ENCODE measurements around the gene TRAF3IP1. TPM values are rescaled to one million over a fixed set of nuclear protein-coding genes. Genes with fewer than 3 reads are reported as not detected.
A peak's percentile ranks its signal among the peaks of the same experiment; 100 is the strongest.
"Not testable (repeated sequence)": the region's sequence is repeated elsewhere in the genome, so short reads cannot be mapped to it uniquely, and the experiment has no call there.

The TRAF3IP1 gene
- total RNA-seq, 4 donors from 2014 or later, result 1.1 to 14.1 (median 10.4) TPM

DNA sequence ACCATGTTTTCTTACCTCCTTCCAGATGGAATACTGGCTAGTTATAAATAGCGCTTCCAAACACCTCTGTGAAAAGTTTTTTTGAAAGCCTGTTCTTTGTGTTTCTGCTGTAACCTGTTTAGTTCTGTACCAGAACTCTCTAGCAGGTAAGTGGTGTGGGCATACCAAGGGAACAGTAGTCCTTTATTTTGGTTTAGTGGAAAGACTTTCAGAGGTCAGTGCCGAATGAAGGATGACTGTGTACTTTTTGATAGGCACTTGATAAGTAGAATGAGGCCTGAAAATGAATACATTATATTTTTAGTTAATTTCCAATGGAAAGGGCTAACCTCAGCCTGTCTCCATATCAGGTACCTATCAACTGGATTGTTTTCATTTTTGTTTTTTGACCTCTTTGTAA lies 78.8 kb downstream of the TRAF3IP1 start:
- 92 to 93% methylated on average over 2 of the region's 2 CpGs for WGBS, 2 donors (ENCODE audit: low coverage in 1 of 2)
- TF ChIP-seq POLR2AphosphoS5 (IDR thresholded peaks at IDR 0.05) (no peak), POLR2A (IDR thresholded peaks at IDR 0.05) (no peak), EP300 (IDR thresholded peaks at IDR 0.05; ENCODE audit: low read depth) (no peak)
- TF ChIP-seq, protein P1, sequence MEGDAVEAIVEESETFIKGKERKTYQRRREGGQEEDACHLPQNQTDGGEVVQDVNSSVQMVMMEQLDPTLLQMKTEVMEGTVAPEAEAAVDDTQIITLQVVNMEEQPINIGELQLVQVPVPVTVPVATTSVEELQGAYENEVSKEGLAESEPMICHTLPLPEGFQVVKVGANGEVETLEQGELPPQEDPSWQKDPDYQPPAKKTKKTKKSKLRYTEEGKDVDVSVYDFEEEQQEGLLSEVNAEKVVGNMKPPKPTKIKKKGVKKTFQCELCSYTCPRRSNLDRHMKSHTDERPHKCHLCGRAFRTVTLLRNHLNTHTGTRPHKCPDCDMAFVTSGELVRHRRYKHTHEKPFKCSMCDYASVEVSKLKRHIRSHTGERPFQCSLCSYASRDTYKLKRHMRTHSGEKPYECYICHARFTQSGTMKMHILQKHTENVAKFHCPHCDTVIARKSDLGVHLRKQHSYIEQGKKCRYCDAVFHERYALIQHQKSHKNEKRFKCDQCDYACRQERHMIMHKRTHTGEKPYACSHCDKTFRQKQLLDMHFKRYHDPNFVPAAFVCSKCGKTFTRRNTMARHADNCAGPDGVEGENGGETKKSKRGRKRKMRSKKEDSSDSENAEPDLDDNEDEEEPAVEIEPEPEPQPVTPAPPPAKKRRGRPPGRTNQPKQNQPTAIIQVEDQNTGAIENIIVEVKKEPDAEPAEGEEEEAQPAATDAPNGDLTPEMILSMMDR (IDR thresholded peaks at IDR 0.05), result no peak

DNA sequence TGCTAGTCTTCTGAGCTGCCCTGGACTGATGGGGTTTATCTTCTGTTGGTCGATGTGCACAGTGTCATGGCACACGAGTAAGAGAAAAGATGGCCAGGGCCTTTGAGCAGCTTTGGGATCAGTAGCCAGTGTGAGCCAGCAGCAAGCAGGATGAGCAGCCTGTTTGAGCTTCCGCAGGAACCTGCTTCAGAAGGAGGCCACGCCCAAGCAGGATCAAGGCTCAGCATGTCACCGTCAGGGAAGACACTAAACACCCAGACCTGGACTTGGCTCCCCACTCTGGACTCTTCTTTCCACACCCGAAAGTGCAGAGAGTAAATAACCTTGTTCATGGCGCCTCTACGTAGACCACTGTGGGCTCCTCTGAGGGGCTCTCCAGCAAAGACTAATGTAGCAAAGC lies 81.2 kb downstream of the TRAF3IP1 start:
- peak; percentile 65 for DNase-seq
- no peaks in the 10 kb centered on the region for H3K9me3 ChIP-seq
- intact Hi-C loops (cut with DNase I; ENCODE audit: low total_unique reads), result no loop called here
- TF ChIP-seq POLR2A (IDR thresholded peaks at IDR 0.05) (no peak), POLR2AphosphoS5 (IDR thresholded peaks at IDR 0.05) (no peak), EP300 (IDR thresholded peaks at IDR 0.05; ENCODE audit: low read depth) (no peak)
- TF ChIP-seq, protein P1 (IDR thresholded peaks at IDR 0.05), result no peak
- no peak overlapping the region for H3K4me3 ChIP-seq
- H3K27ac ChIP-seq, result peak overlapping the region in 2 of 4 donors; percentile 43 to 53
- 69% methylated on average over 8 of the region's 8 CpGs; no CpG with 5 or more reads in 1 of the 2 donors for WGBS, 2 donors (ENCODE audit: low coverage in 1 of 2)
- peaks cover 0 to 4% (median 0%) of the 10 kb centered on the region in 4 donors for H3K36me3 ChIP-seq
- in situ Hi-C loops (cut with MboI; ENCODE audit: low pct_ligation_motif_present in 1 of 4, low pct_unique_long_range_greater_than_20kb in 1 of 4, low sequenced_read_pairs in 3 of 4), result no loop called here
- H3K27me3 ChIP-seq, result no peaks in the 10 kb centered on the region
- H3K4me1 ChIP-seq, result peaks cover 0 to 15% (median 10%) of the 10 kb centered on the region in 4 donors

More for the DNA sequence above, 78.8 kb downstream of the TRAF3IP1 start:
- in situ Hi-C loops (cut with MboI; ENCODE audit: low pct_ligation_motif_present in 1 of 4, low pct_unique_long_range_greater_than_20kb in 1 of 4, low sequenced_read_pairs in 3 of 4) (no loop called here), intact Hi-C loops (cut with DNase I; ENCODE audit: low total_unique reads) (no loop called here)
- H3K9me3 ChIP-seq, result no peaks in the 10 kb centered on the region
- H3K4me1 ChIP-seq, result peaks cover 0 to 11% (median 6%) of the 10 kb centered on the region in 4 donors
- H3K4me3 ChIP-seq, result no peak overlapping the region
- H3K27ac ChIP-seq, result no peak overlapping the region
- peaks cover 0 to 4% (median 0%) of the 10 kb centered on the region in 4 donors for H3K36me3 ChIP-seq
- no peak for DNase-seq
- H3K27me3 ChIP-seq, result no peaks in the 10 kb centered on the region

DNA sequence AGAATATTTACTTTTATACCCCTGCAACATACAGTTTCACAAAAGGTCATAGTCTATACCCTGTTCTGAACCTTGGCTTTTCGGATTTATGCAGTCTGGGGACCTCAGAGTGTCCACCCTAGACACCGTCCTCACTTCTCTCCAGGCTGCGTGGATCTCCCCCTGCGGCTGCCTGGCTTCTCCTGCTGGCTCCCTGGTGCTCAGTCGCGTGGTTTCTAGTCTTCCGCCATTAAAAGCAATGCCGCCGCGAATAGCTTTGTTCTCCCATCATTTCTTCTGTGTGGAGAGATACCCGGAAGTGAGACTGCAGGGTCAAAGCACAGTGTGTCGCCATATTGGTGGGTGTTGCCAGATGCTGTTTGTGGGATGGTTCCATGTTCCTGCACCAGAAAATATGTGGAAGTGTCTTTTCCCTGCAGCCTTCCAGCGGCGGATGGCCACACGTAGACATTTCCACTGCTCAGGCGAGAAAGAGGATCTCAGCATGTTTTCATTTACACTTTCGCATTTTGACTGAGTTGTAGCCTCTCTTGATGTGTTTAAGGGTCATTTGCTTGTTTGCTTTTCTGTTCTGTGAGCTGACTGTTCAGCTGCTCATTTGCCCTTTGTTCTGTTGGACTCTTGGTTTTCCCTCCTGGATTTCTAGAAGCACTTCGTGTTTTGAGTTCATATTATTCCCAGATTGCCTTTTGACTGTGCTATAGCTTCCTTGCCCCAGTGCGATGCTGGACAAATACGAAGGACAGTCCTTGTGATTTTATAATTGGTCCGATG lies 83.5 kb downstream of the TRAF3IP1 start:
- Histone ChIP-seq H3K36me3 (peaks cover 0 to 4% (median 0%) of the 10 kb centered on the region in 4 donors), H3K4me1 (peaks cover 0 to 19% (median 10%) of the 10 kb centered on the region in 4 donors), H3K27me3 (no peaks in the 10 kb centered on the region), H3K9me3 (no peaks in the 10 kb centered on the region), H3K4me3 (no peak overlapping the region), H3K27ac (peak overlapping the region; percentile 30 to 45 (median 44))
- 54 to 85% methylated on average over 9 to 21 of the region's 21 CpGs for WGBS, 2 donors (ENCODE audit: low coverage in 1 of 2)
- no peak for TF ChIP-seq EP300 (IDR thresholded peaks at IDR 0.05; ENCODE audit: low read depth)
- TF ChIP-seq, protein P1 (IDR thresholded peaks at IDR 0.05), result no peak
- intact Hi-C loops (cut with DNase I; ENCODE audit: low total_unique reads), result no loop called here
- in situ Hi-C loops (cut with MboI; ENCODE audit: low pct_ligation_motif_present in 1 of 4, low pct_unique_long_range_greater_than_20kb in 1 of 4, low sequenced_read_pairs in 3 of 4), result no loop called here
- no peak for DNase-seq

DNA sequence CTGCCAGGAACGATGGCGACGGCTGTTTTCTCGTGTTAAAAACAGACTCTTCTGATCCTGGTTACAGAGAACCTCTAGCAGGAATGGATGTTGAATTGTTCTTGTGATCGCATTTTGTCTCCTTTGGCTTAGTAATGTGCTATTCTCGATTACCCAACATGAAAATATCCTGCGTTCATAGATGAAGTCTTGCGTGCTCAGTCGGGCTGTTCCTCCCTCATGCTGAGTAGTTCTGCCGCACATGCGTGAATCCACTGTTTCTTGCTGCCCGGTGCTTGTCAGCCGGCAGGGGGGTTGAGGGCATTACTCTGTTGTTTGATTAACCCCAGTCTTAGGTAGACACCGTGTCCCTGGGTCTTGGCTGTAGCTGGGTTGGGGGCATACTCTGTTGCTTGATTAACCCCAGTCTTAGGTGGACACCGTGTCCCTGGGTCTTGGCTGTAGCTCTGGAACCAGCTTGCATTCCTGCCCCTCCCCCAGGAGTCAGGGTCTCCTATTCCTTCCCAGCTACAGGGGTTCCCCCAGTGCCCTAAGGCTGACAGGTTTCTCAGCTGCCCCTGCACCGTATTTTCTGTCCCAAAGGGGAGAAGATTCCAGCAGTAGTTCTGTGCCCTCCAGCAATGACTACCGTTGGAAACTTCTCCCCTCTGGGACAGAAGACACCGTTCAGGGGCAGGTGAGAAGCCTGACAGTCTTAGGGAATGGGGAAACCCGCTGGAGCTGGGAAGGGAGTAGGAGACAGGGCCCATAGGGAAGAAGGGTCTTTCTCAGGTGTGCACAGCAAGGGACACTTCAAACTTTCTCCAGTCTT lies 84.3 kb downstream of the TRAF3IP1 start:
- no peaks in the 10 kb centered on the region for H3K9me3 ChIP-seq
- H3K27ac ChIP-seq, result peak overlapping the region; percentile 30 to 45 (median 44)
- H3K4me3 ChIP-seq, result no peak overlapping the region
- peaks cover 0 to 4% (median 0%) of the 10 kb centered on the region in 4 donors for H3K36me3 ChIP-seq
- no peak for DNase-seq
- in situ Hi-C loops (cut with MboI; ENCODE audit: low pct_ligation_motif_present in 1 of 4, low pct_unique_long_range_greater_than_20kb in 1 of 4, low sequenced_read_pairs in 3 of 4) (no loop called here), intact Hi-C loops (cut with DNase I; ENCODE audit: low total_unique reads) (no loop called here)
- 77 to 93% methylated on average over 5 to 19 of the region's 19 CpGs for WGBS, 2 donors (ENCODE audit: low coverage in 1 of 2)
- TF ChIP-seq, protein P1 (IDR thresholded peaks at IDR 0.05), result no peak
- TF ChIP-seq POLR2A (IDR thresholded peaks at IDR 0.05), result no peak
- no peak for TF ChIP-seq EP300 (IDR thresholded peaks at IDR 0.05; ENCODE audit: low read depth)
- no peak for TF ChIP-seq POLR2AphosphoS5 (IDR thresholded peaks at IDR 0.05)
- H3K27me3 ChIP-seq, result no peaks in the 10 kb centered on the region
- H3K4me1 ChIP-seq, result peaks cover 0 to 19% (median 10%) of the 10 kb centered on the region in 4 donors

DNA sequence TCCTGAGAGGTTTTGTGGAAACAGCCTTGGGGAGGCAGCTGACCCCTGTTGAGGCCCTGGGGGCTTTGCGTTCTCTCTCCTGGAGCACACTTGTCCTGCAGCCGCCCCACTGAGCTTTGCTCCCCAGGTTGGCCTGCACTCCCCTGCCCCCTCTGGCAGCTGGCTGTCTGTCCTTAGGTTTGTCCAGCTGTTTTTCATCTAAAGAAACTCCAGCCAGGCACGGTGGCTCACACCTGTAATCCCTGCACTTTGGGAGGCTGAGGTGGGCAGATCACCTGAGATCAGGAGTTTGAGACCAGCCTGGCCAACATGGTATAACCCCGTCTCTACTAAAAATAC lies 84.9 kb downstream of the TRAF3IP1 start:
- H3K4me1 ChIP-seq, result peaks cover 0 to 19% (median 10%) of the 10 kb centered on the region in 4 donors
- H3K9me3 ChIP-seq; in situ Hi-C loops (cut with MboI; ENCODE audit: low pct_ligation_motif_present in 1 of 4, low pct_unique_long_range_greater_than_20kb in 1 of 4, low sequenced_read_pairs in 3 of 4); H3K4me3 ChIP-seq; intact Hi-C loops (cut with DNase I; ENCODE audit: low total_unique reads); DNase-seq; H3K36me3 ChIP-seq; H3K27me3 ChIP-seq; H3K27ac ChIP-seq: not testable (repeated sequence)
- 91% methylated on average over 4 of the region's 4 CpGs; no CpG with 5 or more reads in 1 of the 2 donors for WGBS, 2 donors (ENCODE audit: low coverage in 1 of 2)
